SK-N-SH treated with all-trans-retinoic acid at 6 μM for 48 hours (cell line): ENCODE data around the gene CCDC69.
A peak's percentile ranks its signal among the peaks of the same experiment; 100 is the strongest.

Experiments
- ATAC-seq: fragments of 200-7000 bp; cut with Tn5 transposase; 3 replicates; pipeline ENCODE4 v1.9.1; 2020; ENCODE audit warnings: mild to moderate bottlenecking, moderate library complexity
- ARNTL ChIP-seq: fragments of 450-650 bp; formaldehyde crosslinking; IDR thresholded peaks from 2 replicates; pipeline ENCODE4 v1.5.0; 2020; ENCODE audit warnings: low read depth, mild to moderate bottlenecking, moderate library complexity, borderline replicate concordance
- BACH2 ChIP-seq: fragments of 250-450 bp; sonication (Bioruptor Pico); IDR thresholded peaks from 2 replicates; pipeline ENCODE4 v1.9.0; 2021; ENCODE audit warnings: mild to moderate bottlenecking, borderline replicate concordance
- CSDC2 ChIP-seq: fragments of 250-450 bp; sonication (Bioruptor Pico); IDR thresholded peaks from 2 replicates; pipeline ENCODE4 v1.5.0; 2020; ENCODE audit warnings: mild to moderate bottlenecking, moderate library complexity
- GLIS3 ChIP-seq: fragments of 250-450 bp; sonication (Bioruptor Pico); IDR thresholded peaks from 2 replicates; pipeline ENCODE4 v1.5.0; 2020; ENCODE audit warnings: mild to moderate bottlenecking, moderate library complexity
- ISL1 ChIP-seq: fragments of 250-450 bp; sonication (Bioruptor Pico); IDR thresholded peaks from 2 replicates; pipeline ENCODE4 v2.1.2; 2022; ENCODE audit warnings: mild to moderate bottlenecking, moderate library complexity
- OSR1 ChIP-seq: fragments of 250-450 bp; sonication (Bioruptor Pico); IDR thresholded peaks from 2 replicates; pipeline ENCODE4 v1.8.0; 2022; ENCODE audit warnings: moderate library complexity, mild to moderate bottlenecking, inconsistent platforms
- RARB ChIP-seq: fragments of 250-450 bp; sonication (Bioruptor Pico); IDR thresholded peaks from 2 replicates; pipeline ENCODE4 v1.8.0; 2021; ENCODE audit warnings: mild to moderate bottlenecking, moderate library complexity
- SNAI2 ChIP-seq: fragments of 250-450 bp; sonication (Bioruptor Pico); IDR thresholded peaks from 2 replicates; pipeline ENCODE4 v1.5.0; 2020; ENCODE audit warnings: mild to moderate bottlenecking, moderate library complexity
- TCF4 ChIP-seq: fragments of 250-450 bp; sonication (Bioruptor Pico); IDR thresholded peaks from 2 replicates; pipeline ENCODE4 v1.8.0; 2021; ENCODE audit warnings: mild to moderate bottlenecking, moderate library complexity, borderline replicate concordance
- TOX ChIP-seq: fragments of 250-450 bp; sonication (Bioruptor Pico); IDR thresholded peaks from 2 replicates; pipeline ENCODE4 v1.8.0; 2021; ENCODE audit warnings: mild to moderate bottlenecking, moderate library complexity, borderline replicate concordance
- ZC3H10 ChIP-seq: fragments of 250-450 bp; sonication (Bioruptor Pico); IDR thresholded peaks from 2 replicates; pipeline ENCODE4 v1.5.1; 2021; ENCODE audit warnings: mild to moderate bottlenecking, moderate library complexity
- ZNF8 ChIP-seq: fragments of 450-650 bp; formaldehyde crosslinking; IDR thresholded peaks from 2 replicates; pipeline ENCODE4 v1.5.0; 2020; ENCODE audit warnings: mild to moderate bottlenecking, moderate library complexity
- TF ChIP-seq, protein P1 (sequence below): fragments of 250-450 bp; sonication (Bioruptor Pico); IDR thresholded peaks from 2 replicates; pipeline ENCODE4 v1.5.0; 2020; ENCODE audit warnings: mild to moderate bottlenecking, moderate library complexity
- TF ChIP-seq, protein P2 (sequence below): fragments of 250-450 bp; sonication (Bioruptor Pico); IDR thresholded peaks from 2 replicates; pipeline ENCODE4 v1.5.1; 2021; ENCODE audit warnings: mild to moderate bottlenecking, moderate library complexity
- TF ChIP-seq, protein P3 (sequence below): fragments of 250-450 bp; sonication (Bioruptor Pico); IDR thresholded peaks from 2 replicates; pipeline ENCODE4 v1.8.0; 2020; ENCODE audit warnings: mild to moderate bottlenecking, moderate library complexity, borderline replicate concordance
- TF ChIP-seq, protein P4 (sequence below): fragments of 250-450 bp; sonication (Bioruptor Pico); IDR thresholded peaks from 2 replicates; pipeline ENCODE4 v1.8.0; 2021; ENCODE audit warnings: low read depth, mild to moderate bottlenecking, moderate library complexity, borderline replicate concordance
- TF ChIP-seq, protein P5 (sequence below): fragments of 250-450 bp; sonication (Bioruptor Pico); IDR thresholded peaks from 2 replicates; pipeline ENCODE4 v1.5.1; 2020; ENCODE audit warnings: low read depth, mild to moderate bottlenecking, moderate library complexity

Gene CCDC69

DNA sequence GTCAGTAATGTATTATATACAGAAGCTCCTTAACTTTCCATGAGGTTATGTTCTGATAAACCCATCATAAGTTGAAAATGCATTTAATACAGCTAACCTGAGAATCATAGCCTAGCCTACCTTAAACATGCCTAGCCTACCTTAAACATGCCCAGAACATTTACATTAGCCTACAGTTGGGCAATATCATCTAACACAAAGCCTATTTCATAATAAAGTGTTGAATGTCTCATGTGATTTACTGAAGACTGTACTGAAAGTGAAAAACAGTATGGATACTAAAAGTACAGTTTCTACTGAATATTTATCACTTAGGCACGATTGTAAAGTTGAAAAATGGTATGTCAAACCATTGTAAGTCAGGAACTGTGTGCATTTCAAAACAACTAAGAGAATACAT, 30.7 kb upstream of the CCDC69 start:
- no peak for TF ChIP-seq ARNTL (CRISPR knock-in tag)
- no peak for TF ChIP-seq ZC3H10 (CRISPR knock-in tag)
- no peak for TF ChIP-seq CSDC2 (CRISPR knock-in tag)
- TF ChIP-seq, protein P1, sequence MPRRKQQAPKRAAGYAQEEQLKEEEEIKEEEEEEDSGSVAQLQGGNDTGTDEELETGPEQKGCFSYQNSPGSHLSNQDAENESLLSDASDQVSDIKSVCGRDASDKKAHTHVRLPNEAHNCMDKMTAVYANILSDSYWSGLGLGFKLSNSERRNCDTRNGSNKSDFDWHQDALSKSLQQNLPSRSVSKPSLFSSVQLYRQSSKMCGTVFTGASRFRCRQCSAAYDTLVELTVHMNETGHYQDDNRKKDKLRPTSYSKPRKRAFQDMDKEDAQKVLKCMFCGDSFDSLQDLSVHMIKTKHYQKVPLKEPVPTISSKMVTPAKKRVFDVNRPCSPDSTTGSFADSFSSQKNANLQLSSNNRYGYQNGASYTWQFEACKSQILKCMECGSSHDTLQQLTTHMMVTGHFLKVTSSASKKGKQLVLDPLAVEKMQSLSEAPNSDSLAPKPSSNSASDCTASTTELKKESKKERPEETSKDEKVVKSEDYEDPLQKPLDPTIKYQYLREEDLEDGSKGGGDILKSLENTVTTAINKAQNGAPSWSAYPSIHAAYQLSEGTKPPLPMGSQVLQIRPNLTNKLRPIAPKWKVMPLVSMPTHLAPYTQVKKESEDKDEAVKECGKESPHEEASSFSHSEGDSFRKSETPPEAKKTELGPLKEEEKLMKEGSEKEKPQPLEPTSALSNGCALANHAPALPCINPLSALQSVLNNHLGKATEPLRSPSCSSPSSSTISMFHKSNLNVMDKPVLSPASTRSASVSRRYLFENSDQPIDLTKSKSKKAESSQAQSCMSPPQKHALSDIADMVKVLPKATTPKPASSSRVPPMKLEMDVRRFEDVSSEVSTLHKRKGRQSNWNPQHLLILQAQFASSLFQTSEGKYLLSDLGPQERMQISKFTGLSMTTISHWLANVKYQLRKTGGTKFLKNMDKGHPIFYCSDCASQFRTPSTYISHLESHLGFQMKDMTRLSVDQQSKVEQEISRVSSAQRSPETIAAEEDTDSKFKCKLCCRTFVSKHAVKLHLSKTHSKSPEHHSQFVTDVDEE (CRISPR knock-in tag), result no peak
- TF ChIP-seq, protein P2, sequence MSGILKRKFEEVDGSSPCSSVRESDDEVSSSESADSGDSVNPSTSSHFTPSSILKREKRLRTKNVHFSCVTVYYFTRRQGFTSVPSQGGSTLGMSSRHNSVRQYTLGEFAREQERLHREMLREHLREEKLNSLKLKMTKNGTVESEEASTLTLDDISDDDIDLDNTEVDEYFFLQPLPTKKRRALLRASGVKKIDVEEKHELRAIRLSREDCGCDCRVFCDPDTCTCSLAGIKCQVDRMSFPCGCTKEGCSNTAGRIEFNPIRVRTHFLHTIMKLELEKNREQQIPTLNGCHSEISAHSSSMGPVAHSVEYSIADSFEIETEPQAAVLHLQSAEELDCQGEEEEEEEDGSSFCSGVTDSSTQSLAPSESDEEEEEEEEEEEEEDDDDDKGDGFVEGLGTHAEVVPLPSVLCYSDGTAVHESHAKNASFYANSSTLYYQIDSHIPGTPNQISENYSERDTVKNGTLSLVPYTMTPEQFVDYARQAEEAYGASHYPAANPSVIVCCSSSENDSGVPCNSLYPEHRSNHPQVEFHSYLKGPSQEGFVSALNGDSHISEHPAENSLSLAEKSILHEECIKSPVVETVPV (CRISPR knock-in tag), result no peak
- TF ChIP-seq BACH2 (CRISPR knock-in tag), result no peak
- TF ChIP-seq SNAI2, result no peak
- no peak for ATAC-seq

DNA sequence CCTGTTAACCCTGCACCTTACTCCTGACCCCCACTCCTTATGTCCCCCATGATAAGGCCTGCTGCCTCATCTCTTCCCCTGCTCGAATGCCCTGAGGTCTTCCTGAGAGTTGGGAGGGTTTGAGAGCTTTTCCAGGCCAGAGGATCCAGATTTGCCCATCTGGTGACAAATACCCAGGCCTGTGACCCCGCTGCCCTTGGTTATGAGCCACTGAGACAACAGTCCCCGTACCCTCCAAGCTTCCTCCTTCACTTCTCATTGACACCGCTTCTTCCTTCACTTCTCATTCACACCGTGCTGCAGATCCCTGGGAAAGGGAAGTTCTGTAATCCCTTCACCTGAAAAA, 29.7 kb upstream of the CCDC69 start:
- no peak; the same call in 2 of the 3 replicates for ATAC-seq
- TF ChIP-seq OSR1 (CRISPR knock-in tag) (no peak), TCF4 (no peak), ZNF8 (no peak), CSDC2 (CRISPR knock-in tag) (no peak), RARB (CRISPR knock-in tag) (no peak)
- TF ChIP-seq, protein P3, sequence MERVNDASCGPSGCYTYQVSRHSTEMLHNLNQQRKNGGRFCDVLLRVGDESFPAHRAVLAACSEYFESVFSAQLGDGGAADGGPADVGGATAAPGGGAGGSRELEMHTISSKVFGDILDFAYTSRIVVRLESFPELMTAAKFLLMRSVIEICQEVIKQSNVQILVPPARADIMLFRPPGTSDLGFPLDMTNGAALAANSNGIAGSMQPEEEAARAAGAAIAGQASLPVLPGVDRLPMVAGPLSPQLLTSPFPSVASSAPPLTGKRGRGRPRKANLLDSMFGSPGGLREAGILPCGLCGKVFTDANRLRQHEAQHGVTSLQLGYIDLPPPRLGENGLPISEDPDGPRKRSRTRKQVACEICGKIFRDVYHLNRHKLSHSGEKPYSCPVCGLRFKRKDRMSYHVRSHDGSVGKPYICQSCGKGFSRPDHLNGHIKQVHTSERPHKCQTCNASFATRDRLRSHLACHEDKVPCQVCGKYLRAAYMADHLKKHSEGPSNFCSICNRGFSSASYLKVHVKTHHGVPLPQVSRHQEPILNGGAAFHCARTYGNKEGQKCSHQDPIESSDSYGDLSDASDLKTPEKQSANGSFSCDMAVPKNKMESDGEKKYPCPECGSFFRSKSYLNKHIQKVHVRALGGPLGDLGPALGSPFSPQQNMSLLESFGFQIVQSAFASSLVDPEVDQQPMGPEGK (CRISPR knock-in tag), result no peak
- TF ChIP-seq, protein P4, sequence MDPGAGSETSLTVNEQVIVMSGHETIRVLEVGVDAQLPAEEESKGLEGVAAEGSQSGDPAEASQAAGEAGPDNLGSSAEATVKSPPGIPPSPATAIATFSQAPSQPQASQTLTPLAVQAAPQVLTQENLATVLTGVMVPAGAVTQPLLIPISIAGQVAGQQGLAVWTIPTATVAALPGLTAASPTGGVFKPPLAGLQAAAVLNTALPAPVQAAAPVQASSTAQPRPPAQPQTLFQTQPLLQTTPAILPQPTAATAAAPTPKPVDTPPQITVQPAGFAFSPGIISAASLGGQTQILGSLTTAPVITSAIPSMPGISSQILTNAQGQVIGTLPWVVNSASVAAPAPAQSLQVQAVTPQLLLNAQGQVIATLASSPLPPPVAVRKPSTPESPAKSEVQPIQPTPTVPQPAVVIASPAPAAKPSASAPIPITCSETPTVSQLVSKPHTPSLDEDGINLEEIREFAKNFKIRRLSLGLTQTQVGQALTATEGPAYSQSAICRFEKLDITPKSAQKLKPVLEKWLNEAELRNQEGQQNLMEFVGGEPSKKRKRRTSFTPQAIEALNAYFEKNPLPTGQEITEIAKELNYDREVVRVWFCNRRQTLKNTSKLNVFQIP (CRISPR knock-in tag), result no peak
- TF ChIP-seq, protein P5, sequence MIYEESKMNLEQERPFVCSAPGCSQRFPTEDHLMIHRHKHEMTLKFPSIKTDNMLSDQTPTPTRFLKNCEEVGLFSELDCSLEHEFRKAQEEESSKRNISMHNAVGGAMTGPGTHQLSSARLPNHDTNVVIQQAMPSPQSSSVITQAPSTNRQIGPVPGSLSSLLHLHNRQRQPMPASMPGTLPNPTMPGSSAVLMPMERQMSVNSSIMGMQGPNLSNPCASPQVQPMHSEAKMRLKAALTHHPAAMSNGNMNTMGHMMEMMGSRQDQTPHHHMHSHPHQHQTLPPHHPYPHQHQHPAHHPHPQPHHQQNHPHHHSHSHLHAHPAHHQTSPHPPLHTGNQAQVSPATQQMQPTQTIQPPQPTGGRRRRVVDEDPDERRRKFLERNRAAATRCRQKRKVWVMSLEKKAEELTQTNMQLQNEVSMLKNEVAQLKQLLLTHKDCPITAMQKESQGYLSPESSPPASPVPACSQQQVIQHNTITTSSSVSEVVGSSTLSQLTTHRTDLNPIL, result no peak

DNA sequence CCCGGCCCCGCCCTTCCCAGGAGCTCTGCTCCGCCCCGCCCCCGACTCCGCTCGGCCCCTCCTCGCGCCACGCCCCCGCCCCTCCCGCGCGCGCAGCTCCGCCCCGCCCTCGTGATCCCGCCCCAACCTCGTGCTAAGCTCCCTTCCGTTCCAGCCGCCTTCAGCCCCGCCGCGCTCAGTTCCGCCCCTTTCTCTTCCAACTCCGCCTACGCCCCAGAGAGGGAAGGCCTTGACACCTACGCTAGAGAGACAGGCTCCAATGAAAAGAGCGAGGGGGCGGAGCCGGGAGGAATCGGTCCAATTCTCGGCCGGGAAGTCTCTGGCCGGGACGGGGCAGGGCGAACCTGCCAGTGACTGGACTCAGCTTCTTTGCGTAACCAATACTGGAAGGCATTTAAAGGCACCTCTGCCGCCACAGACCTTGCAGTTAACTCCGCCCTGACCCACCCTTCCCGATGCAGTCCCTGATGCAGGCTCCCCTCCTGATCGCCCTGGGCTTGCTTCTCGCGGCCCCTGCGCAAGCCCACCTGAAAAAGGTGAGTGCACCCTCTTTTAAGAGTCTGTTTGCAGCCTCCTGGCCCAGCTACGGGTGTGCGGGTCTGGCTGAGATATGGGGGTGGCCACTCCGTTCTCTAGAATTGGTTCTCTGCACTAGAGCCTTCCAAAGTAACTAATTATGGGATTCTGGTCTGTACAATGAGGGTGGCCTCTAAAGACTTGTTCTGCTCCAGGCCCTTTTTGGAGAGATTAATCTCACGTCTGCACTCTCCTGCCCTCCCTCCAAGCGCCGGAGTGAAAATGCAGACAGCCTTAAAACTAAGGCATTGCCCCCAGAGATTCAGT, 29.1 kb upstream of the CCDC69 start, which contains the start of gene GM2A:
GM2A (plus strand) TSS at position 424 of the 843 bp plus-strand sequence; CDS start at position 456, 32 bp downstream.
- TF ChIP-seq, protein P3 (CRISPR knock-in tag), result no peak
- TF ChIP-seq ZNF8 (no peak), CSDC2 (CRISPR knock-in tag) (no peak), GLIS3 (CRISPR knock-in tag) (no peak), TOX (CRISPR knock-in tag) (no peak), OSR1 (CRISPR knock-in tag) (no peak), ISL1 (CRISPR knock-in tag) (no peak)
- TF ChIP-seq, protein P2 (CRISPR knock-in tag), result no peak
- ATAC-seq, result peak; percentile 99
